Measurements from ENCODE around the gene ZHX3.
A peak's percentile ranks its signal among the peaks of the same experiment; 100 is the strongest.

The ZHX3 gene

GRCh38 chr20:41185013-41185757 lies 132.3 kb downstream of the ZHX3 start:
- H3K4me3 ChIP-seq (ENCODE audit: low read depth, low read length), result no peak overlapping the region
- no peaks in the 10 kb centered on the region for H3K4me1 ChIP-seq (ENCODE audit: control insufficient read depth, insufficient read depth, low read length, unreplicated experiment)
- H3K27me3 ChIP-seq (ENCODE audit: insufficient read depth, low read length), result no peaks in the 10 kb centered on the region
- peaks cover 4% of the 10 kb centered on the region; the same call in 1 of the 2 replicates for H3K36me3 ChIP-seq (ENCODE audit: insufficient read depth, low read length)
- no peak overlapping the region for H3K27ac ChIP-seq (ENCODE audit: low read depth, low read length)
- H2AFZ ChIP-seq (ENCODE audit: low read length, unreplicated experiment), result no peak overlapping the region
- no peaks in the 10 kb centered on the region for H3K79me2 ChIP-seq (ENCODE audit: control insufficient read depth, insufficient read depth, low read length, unreplicated experiment)

GRCh38 chr20:41183831-41184230 lies 133.7 kb downstream of the ZHX3 start:
- H3K79me2 ChIP-seq (ENCODE audit: control insufficient read depth, insufficient read depth, low read length, unreplicated experiment), result no peaks in the 10 kb centered on the region
- no peak overlapping the region for H3K4me3 ChIP-seq (ENCODE audit: low read depth, low read length)
- no peaks in the 10 kb centered on the region for H3K27me3 ChIP-seq (ENCODE audit: insufficient read depth, low read length)
- H3K27ac ChIP-seq (ENCODE audit: low read depth, low read length), result no peak overlapping the region
- no peak overlapping the region for H2AFZ ChIP-seq (ENCODE audit: low read length, unreplicated experiment)
- peaks cover 2% of the 10 kb centered on the region for H3K4me1 ChIP-seq (ENCODE audit: control insufficient read depth, insufficient read depth, low read length, unreplicated experiment)
- H3K36me3 ChIP-seq (ENCODE audit: insufficient read depth, low read length), result peaks cover 4% of the 10 kb centered on the region; the same call in 1 of the 2 replicates

GRCh38 chr20:41183391-41183790 lies 134.1 kb downstream of the ZHX3 start:
- Histone ChIP-seq H3K27me3 (ENCODE audit: insufficient read depth, low read length) (no peaks in the 10 kb centered on the region), H3K36me3 (ENCODE audit: insufficient read depth, low read length) (peaks cover 4% of the 10 kb centered on the region; the same call in 1 of the 2 replicates), H3K4me1 (ENCODE audit: control insufficient read depth, insufficient read depth, low read length, unreplicated experiment) (peaks cover 7% of the 10 kb centered on the region), H3K4me3 (ENCODE audit: low read depth, low read length) (no peak overlapping the region), H3K27ac (ENCODE audit: low read depth, low read length) (no peak overlapping the region), H2AFZ (ENCODE audit: low read length, unreplicated experiment) (no peak overlapping the region), H3K79me2 (ENCODE audit: control insufficient read depth, insufficient read depth, low read length, unreplicated experiment) (peaks cover 4% of the 10 kb centered on the region)

GRCh38 chr20:41182296-41183212 lies 135.0 kb downstream of the ZHX3 start:
- no peak overlapping the region for H2AFZ ChIP-seq (ENCODE audit: low read length, unreplicated experiment)
- no peaks in the 10 kb centered on the region for H3K27me3 ChIP-seq (ENCODE audit: insufficient read depth, low read length)
- peaks cover 15% of the 10 kb centered on the region for H3K4me1 ChIP-seq (ENCODE audit: control insufficient read depth, insufficient read depth, low read length, unreplicated experiment)
- H3K27ac ChIP-seq (ENCODE audit: low read depth, low read length), result no peak overlapping the region
- no peak overlapping the region for H3K4me3 ChIP-seq (ENCODE audit: low read depth, low read length)
- peaks cover 4% of the 10 kb centered on the region; the same call in 1 of the 2 replicates for H3K36me3 ChIP-seq (ENCODE audit: insufficient read depth, low read length)
- H3K79me2 ChIP-seq (ENCODE audit: control insufficient read depth, insufficient read depth, low read length, unreplicated experiment), result peaks cover 4% of the 10 kb centered on the region

- no peak overlapping the region for H2AFZ ChIP-seq (ENCODE audit: low read length, unreplicated experiment)
- no peak overlapping the region for H3K27ac ChIP-seq (ENCODE audit: low read depth, low read length)
- H3K36me3 ChIP-seq (ENCODE audit: insufficient read depth, low read length), result peaks cover 4% of the 10 kb centered on the region; the same call in 1 of the 2 replicates
- peaks cover 22% of the 10 kb centered on the region for H3K4me1 ChIP-seq (ENCODE audit: control insufficient read depth, insufficient read depth, low read length, unreplicated experiment)
- H3K27me3 ChIP-seq (ENCODE audit: insufficient read depth, low read length), result no peaks in the 10 kb centered on the region
- no peak overlapping the region for H3K4me3 ChIP-seq (ENCODE audit: low read depth, low read length)
- H3K79me2 ChIP-seq (ENCODE audit: control insufficient read depth, insufficient read depth, low read length, unreplicated experiment), result peaks cover 4% of the 10 kb centered on the region
Measured at GRCh38 chr20:41181567-41181966, 136.0 kb downstream of the ZHX3 start.

GRCh38 chr20:41180599-41181333 lies 136.8 kb downstream of the ZHX3 start:
- no peaks in the 10 kb centered on the region for H3K27me3 ChIP-seq (ENCODE audit: insufficient read depth, low read length)
- H2AFZ ChIP-seq (ENCODE audit: low read length, unreplicated experiment), result no peak overlapping the region
- H3K4me3 ChIP-seq (ENCODE audit: low read depth, low read length), result no peak overlapping the region
- H3K36me3 ChIP-seq (ENCODE audit: insufficient read depth, low read length), result peaks cover 4% of the 10 kb centered on the region; the same call in 1 of the 2 replicates
- no peak overlapping the region for H3K27ac ChIP-seq (ENCODE audit: low read depth, low read length)
- peaks cover 22% of the 10 kb centered on the region for H3K4me1 ChIP-seq (ENCODE audit: control insufficient read depth, insufficient read depth, low read length, unreplicated experiment)
- H3K79me2 ChIP-seq (ENCODE audit: control insufficient read depth, insufficient read depth, low read length, unreplicated experiment), result peaks cover 4% of the 10 kb centered on the region

GRCh38 chr20:41179961-41180360 lies 137.6 kb downstream of the ZHX3 start:
- Histone ChIP-seq H3K4me3 (ENCODE audit: low read depth, low read length) (no peak overlapping the region), H3K79me2 (ENCODE audit: control insufficient read depth, insufficient read depth, low read length, unreplicated experiment) (peaks cover 4% of the 10 kb centered on the region), H3K36me3 (ENCODE audit: insufficient read depth, low read length) (peaks cover 4% of the 10 kb centered on the region; the same call in 1 of the 2 replicates), H3K4me1 (ENCODE audit: control insufficient read depth, insufficient read depth, low read length, unreplicated experiment) (peaks cover 22% of the 10 kb centered on the region), H2AFZ (ENCODE audit: low read length, unreplicated experiment) (no peak overlapping the region), H3K27me3 (ENCODE audit: insufficient read depth, low read length) (no peaks in the 10 kb centered on the region), H3K27ac (ENCODE audit: low read depth, low read length) (no peak overlapping the region)

GRCh38 chr20:41178904-41179432 lies 138.6 kb downstream of the ZHX3 start:
- H3K27me3 ChIP-seq (ENCODE audit: insufficient read depth, low read length), result no peaks in the 10 kb centered on the region
- no peak overlapping the region for H2AFZ ChIP-seq (ENCODE audit: low read length, unreplicated experiment)
- H3K4me1 ChIP-seq (ENCODE audit: control insufficient read depth, insufficient read depth, low read length, unreplicated experiment), result peaks cover 22% of the 10 kb centered on the region
- no peaks in the 10 kb centered on the region; the same call in 1 of the 2 replicates for H3K36me3 ChIP-seq (ENCODE audit: insufficient read depth, low read length)
- H3K4me3 ChIP-seq (ENCODE audit: low read depth, low read length), result no peak overlapping the region
- H3K27ac ChIP-seq (ENCODE audit: low read depth, low read length), result peak overlapping the region; percentile 90
- peaks cover 4% of the 10 kb centered on the region for H3K79me2 ChIP-seq (ENCODE audit: control insufficient read depth, insufficient read depth, low read length, unreplicated experiment)

GRCh38 chr20:41178495-41178894 lies 139.0 kb downstream of the ZHX3 start:
- Histone ChIP-seq H3K79me2 (ENCODE audit: control insufficient read depth, insufficient read depth, low read length, unreplicated experiment) (peaks cover 4% of the 10 kb centered on the region), H3K27me3 (ENCODE audit: insufficient read depth, low read length) (no peaks in the 10 kb centered on the region), H3K27ac (ENCODE audit: low read depth, low read length) (peak overlapping the region; percentile 90), H2AFZ (ENCODE audit: low read length, unreplicated experiment) (no peak overlapping the region), H3K4me1 (ENCODE audit: control insufficient read depth, insufficient read depth, low read length, unreplicated experiment) (peaks cover 22% of the 10 kb centered on the region), H3K36me3 (ENCODE audit: insufficient read depth, low read length) (no peaks in the 10 kb centered on the region; the same call in 1 of the 2 replicates), H3K4me3 (ENCODE audit: low read depth, low read length) (no peak overlapping the region)

GRCh38 chr20:41177636-41178035 lies 139.9 kb downstream of the ZHX3 start:
- Histone ChIP-seq H3K27me3 (ENCODE audit: insufficient read depth, low read length) (no peaks in the 10 kb centered on the region), H3K4me3 (ENCODE audit: low read depth, low read length) (no peak overlapping the region), H3K36me3 (ENCODE audit: insufficient read depth, low read length) (peaks cover under 1% of the 10 kb centered on the region; the same call in 1 of the 2 replicates)

More at GRCh38 chr20:41177636-41178035, 139.9 kb downstream of the ZHX3 start:
- H2AFZ ChIP-seq (ENCODE audit: low read length, unreplicated experiment), result no peak overlapping the region
- H3K27ac ChIP-seq (ENCODE audit: low read depth, low read length), result peak overlapping the region; percentile 90
- H3K4me1 ChIP-seq (ENCODE audit: control insufficient read depth, insufficient read depth, low read length, unreplicated experiment), result peaks cover 22% of the 10 kb centered on the region
- H3K79me2 ChIP-seq (ENCODE audit: control insufficient read depth, insufficient read depth, low read length, unreplicated experiment), result peaks cover 4% of the 10 kb centered on the region
